ENCODE results near the gene ACAP1.

DNA sequence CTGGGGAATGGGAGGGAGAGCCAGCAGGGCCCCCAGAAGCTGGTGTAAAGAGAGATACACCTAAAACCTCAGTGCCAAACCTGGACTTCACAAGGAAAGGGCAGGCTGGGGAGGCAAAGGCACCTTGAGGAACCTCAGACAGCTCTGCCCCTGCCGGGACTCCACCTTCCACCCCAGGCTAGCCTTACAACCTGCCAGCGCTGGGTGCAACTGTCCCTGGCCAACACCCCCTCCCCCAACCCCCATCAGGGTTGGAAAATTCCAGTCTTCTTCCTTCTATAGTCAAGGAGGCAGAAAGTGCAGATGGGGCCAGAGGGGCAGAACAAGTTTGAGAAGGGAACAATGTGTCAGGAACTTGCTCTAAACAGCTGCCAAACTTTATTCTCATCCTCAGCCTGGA lies 44.1 kb upstream of the ACAP1 start:
- TF ChIP-seq, protein P1, sequence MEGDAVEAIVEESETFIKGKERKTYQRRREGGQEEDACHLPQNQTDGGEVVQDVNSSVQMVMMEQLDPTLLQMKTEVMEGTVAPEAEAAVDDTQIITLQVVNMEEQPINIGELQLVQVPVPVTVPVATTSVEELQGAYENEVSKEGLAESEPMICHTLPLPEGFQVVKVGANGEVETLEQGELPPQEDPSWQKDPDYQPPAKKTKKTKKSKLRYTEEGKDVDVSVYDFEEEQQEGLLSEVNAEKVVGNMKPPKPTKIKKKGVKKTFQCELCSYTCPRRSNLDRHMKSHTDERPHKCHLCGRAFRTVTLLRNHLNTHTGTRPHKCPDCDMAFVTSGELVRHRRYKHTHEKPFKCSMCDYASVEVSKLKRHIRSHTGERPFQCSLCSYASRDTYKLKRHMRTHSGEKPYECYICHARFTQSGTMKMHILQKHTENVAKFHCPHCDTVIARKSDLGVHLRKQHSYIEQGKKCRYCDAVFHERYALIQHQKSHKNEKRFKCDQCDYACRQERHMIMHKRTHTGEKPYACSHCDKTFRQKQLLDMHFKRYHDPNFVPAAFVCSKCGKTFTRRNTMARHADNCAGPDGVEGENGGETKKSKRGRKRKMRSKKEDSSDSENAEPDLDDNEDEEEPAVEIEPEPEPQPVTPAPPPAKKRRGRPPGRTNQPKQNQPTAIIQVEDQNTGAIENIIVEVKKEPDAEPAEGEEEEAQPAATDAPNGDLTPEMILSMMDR (IDR thresholded peaks at IDR 0.05), result no peak
- no peak for TF ChIP-seq JUN (CRISPR knock-in tag; IDR thresholded peaks at IDR 0.05)
- TF ChIP-seq FOXJ3 (CRISPR knock-in tag; IDR thresholded peaks at IDR 0.05; ENCODE audit: borderline replicate concordance), result no peak
